Sigmoid colon (tissue), 7 donors: Measurements from ENCODE around the gene GOLGA5. TPM values are rescaled to one million over a fixed set of nuclear protein-coding genes. Genes with fewer than 3 reads are reported as not detected.

Source experiments
- DNase-seq: peaks from one replicate; pipeline ENCODE4 v3.0.0-alpha.2; 2019
- H3K27ac ChIP-seq, 4 donors: fragments of 200-600 bp; sonication (generic); one replicate each; pipeline ENCODE4 v1.5.1; 2016 to 2019; ENCODE audit warnings: mild to moderate bottlenecking in 1 of 4
- H3K27me3 ChIP-seq, 3 donors: fragments of 200-600 bp; sonication (generic); one replicate each; pipeline ENCODE4 v1.5.1; 2019; ENCODE audit warnings: mild to moderate bottlenecking in 1 of 3
- H3K36me3 ChIP-seq, 4 donors: fragments of 200-600 bp; sonication (generic); one replicate each; pipeline ENCODE4 v1.5.1; 2016 to 2019
- H3K4me1 ChIP-seq, 4 donors: fragments of 200-600 bp; sonication (generic); one replicate each; pipeline ENCODE4 v1.5.1; 2017 to 2019
- H3K4me3 ChIP-seq, 4 donors: fragments of 200-600 bp; sonication (generic); one replicate each; pipeline ENCODE4 v1.5.1; 2017 to 2019; ENCODE audit warnings: mild to moderate bottlenecking in 2 of 4, moderate library complexity in 1 of 4
- H3K9me3 ChIP-seq, 4 donors: fragments of 200-600 bp in 3 of 4; sonication (generic) in 3 of 4; one replicate each; pipeline versions ENCODE4 v1.5.1 to v1.6.1; 2013 to 2019
- EP300 ChIP-seq, 4 donors: sonication (generic); formaldehyde crosslinking; IDR thresholded peaks; one replicate each; pipeline ENCODE4 v1.6.1; 2017; ENCODE audit warnings: antibody characterized with exemption in 4 of 4
- POLR2A ChIP-seq, 2 donors: fragments of 450-650 bp; IDR thresholded peaks; one replicate each; pipeline ENCODE4 v1.6.1; 2016; ENCODE audit warnings: antibody characterized with exemption in 2 of 2, mild to moderate bottlenecking in 2 of 2, moderate library complexity in 2 of 2
- POLR2AphosphoS5 ChIP-seq, 4 donors: sonication (generic); formaldehyde crosslinking; IDR thresholded peaks; one replicate each; pipeline ENCODE4 v1.6.1; 2017; ENCODE audit warnings: antibody characterized with exemption in 4 of 4
- WGBS, 2 donors: extraction: QIAGEN DNeasy Blood & Tissue Kit; methylation state at CpG; one replicate each; pipeline ENCODE4 v1.1.7; 2013; 5-methylcytosine and 5-hydroxymethylcytosine counted together
- intact Hi-C: fragments of 100-400 bp; cut with DNase I; formaldehyde crosslinking; loops from one replicate; pipeline ENCODE4 v1.15.1; 2023
- polyA plus RNA-seq, 3 donors: library from polyadenylated mRNA; stranded (reverse); fragments of 200-250 nt; gene quantifications; one replicate each; pipeline ENCODE4 v1.2.3, GENCODE V29; 2013
- total RNA-seq, 4 donors: library from RNA; depleted of rRNA; stranded (reverse); fragments of >200 nt; gene quantifications; one replicate each; pipeline ENCODE4 v1.1.0, GENCODE V29; 2016
- TF ChIP-seq, protein P1 (sequence below), 4 experiments: fragments of 450-650 bp in 3 of 4; fragments of 200-600 bp in 1 of 4; IDR thresholded peaks; one replicate each; pipeline ENCODE4 v1.5.1; 2016 to 2019; ENCODE audit warnings: antibody characterized with exemption in 4 of 4, mild to moderate bottlenecking in 3 of 4, moderate library complexity in 2 of 4
- donor health status: healthy with polysubstance abuse.
- donor health status: Bipolar disorder and iron deficiency.
- donor health status: healthy.

Gene GOLGA5
- total and polyA plus RNA-seq, 7 donors, result 23.0 to 57.8 (median 36.0) TPM

DNA sequence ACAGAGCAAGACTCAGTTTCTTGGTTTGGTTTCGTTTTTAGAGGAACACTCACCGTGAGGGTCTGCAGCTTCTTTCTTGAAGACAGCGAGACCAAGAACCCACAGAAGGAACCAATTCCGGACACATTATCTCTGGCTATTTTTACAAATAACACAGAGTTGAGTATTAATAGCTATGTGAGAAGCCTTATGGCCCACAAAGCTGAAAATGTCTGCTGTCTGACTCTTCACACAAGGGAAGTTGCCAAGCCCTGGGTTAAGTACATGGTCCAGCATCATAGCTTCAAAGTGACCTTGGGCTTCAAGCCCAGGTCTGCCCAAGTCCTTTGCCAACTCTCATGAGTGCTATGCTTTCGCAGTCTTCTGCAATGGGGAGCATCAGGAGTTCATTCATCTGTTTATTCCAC lies 43.1 kb upstream of the GOLGA5 start:
- H3K4me3 ChIP-seq, result no peak overlapping the region

DNA sequence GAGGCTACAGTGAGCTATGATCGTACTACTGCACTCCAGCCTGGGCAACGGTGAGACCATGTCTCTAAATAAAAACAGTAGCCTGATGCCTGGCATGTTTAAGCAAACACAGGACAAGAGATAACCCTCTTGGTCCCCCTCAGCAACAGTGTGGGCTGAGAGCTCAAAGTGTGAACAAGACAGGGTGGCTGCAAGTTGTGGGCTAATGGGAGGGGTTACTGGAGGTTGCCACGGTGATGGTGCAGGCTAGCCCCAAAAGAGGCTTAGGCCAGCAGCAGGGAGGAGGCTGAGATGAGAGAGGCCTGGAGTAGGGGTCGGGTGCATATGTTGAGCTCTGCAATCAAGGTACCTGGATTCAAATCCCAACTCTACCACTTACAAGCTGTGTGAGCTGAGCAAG lies 42.3 kb upstream of the GOLGA5 start:
- intact Hi-C loops, result no loop called here
- peak overlapping the region in 1 of 4 donors; percentile 19 for H3K27ac ChIP-seq
- peaks cover 0 to 7% (median 7%) of the 10 kb centered on the region in 4 donors for H3K4me1 ChIP-seq
- no peak overlapping the region for H3K4me3 ChIP-seq
- no peak for DNase-seq
- no peaks in the 10 kb centered on the region for H3K9me3 ChIP-seq
- H3K36me3 ChIP-seq, result no peaks in the 10 kb centered on the region
- no peaks in the 10 kb centered on the region for H3K27me3 ChIP-seq
- 78 to 86% methylated on average over 4 of the region's 4 CpGs for WGBS, 2 donors
- TF ChIP-seq, protein P1, sequence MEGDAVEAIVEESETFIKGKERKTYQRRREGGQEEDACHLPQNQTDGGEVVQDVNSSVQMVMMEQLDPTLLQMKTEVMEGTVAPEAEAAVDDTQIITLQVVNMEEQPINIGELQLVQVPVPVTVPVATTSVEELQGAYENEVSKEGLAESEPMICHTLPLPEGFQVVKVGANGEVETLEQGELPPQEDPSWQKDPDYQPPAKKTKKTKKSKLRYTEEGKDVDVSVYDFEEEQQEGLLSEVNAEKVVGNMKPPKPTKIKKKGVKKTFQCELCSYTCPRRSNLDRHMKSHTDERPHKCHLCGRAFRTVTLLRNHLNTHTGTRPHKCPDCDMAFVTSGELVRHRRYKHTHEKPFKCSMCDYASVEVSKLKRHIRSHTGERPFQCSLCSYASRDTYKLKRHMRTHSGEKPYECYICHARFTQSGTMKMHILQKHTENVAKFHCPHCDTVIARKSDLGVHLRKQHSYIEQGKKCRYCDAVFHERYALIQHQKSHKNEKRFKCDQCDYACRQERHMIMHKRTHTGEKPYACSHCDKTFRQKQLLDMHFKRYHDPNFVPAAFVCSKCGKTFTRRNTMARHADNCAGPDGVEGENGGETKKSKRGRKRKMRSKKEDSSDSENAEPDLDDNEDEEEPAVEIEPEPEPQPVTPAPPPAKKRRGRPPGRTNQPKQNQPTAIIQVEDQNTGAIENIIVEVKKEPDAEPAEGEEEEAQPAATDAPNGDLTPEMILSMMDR (IDR thresholded peaks at IDR 0.05), result no peak
- no peak for TF ChIP-seq POLR2AphosphoS5 (IDR thresholded peaks at IDR 0.05)
- no peak for TF ChIP-seq POLR2A (IDR thresholded peaks at IDR 0.05)
- TF ChIP-seq EP300 (IDR thresholded peaks at IDR 0.05), result no peak

More for the DNA sequence above, 43.1 kb upstream of the GOLGA5 start:
- H3K4me1 ChIP-seq, result peaks cover 0 to 16% (median 11%) of the 10 kb centered on the region in 4 donors
- WGBS, 2 donors, result 53 to 81% methylated on average over 5 of the region's 5 CpGs
- TF ChIP-seq, protein P1 (IDR thresholded peaks at IDR 0.05), result no peak
- H3K27me3 ChIP-seq, result no peaks in the 10 kb centered on the region
- H3K9me3 ChIP-seq, result no peaks in the 10 kb centered on the region
- no peak for DNase-seq
- peak overlapping the region in 2 of 4 donors; percentile 6 to 35 for H3K27ac ChIP-seq
- intact Hi-C loops, result no loop called here
- no peaks in the 10 kb centered on the region for H3K36me3 ChIP-seq

DNA sequence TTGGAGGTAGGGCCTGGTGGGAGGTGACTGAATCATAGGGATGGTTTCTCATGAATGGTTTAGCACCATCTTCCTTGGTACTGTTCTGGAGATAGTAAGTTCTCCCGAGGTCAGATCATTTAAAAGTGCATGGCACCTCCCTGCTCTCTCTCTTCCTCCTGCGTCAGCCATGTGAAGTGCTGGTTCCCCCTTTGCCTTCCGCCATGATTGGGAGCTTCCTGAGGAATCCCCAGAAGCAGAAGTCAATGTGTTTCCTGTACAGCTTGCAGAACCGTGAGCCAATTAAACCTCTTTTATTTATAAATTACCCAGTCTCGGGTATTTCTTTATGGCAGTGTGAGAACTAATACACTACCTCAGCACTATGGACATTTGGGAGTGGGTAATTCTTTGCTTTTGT lies 40.9 kb upstream of the GOLGA5 start:
- Histone ChIP-seq H3K4me1 (no peaks in the 10 kb centered on the region), H3K27ac (peak overlapping the region in 1 of 4 donors; percentile 46), H3K4me3 (no peak overlapping the region), H3K9me3 (no peaks in the 10 kb centered on the region), H3K27me3 (no peaks in the 10 kb centered on the region), H3K36me3 (no peaks in the 10 kb centered on the region)
- WGBS, 2 donors, result 60 to 85% methylated on average over 5 of the region's 5 CpGs
- DNase-seq, result no peak
- intact Hi-C loops, result no loop called here
- TF ChIP-seq EP300 (IDR thresholded peaks at IDR 0.05), result peak in 1 of 4 donors; percentile 17
- peak in 1 of 4 donors; percentile 40 for TF ChIP-seq POLR2AphosphoS5 (IDR thresholded peaks at IDR 0.05)
- TF ChIP-seq, protein P1 (IDR thresholded peaks at IDR 0.05), result no peak
- no peak for TF ChIP-seq POLR2A (IDR thresholded peaks at IDR 0.05)

GRCh38 chr14:92754966-92755365 lies 39.1 kb upstream of the GOLGA5 start:
- no peak for DNase-seq

More at GRCh38 chr14:92754966-92755365, 39.1 kb upstream of the GOLGA5 start:
- Histone ChIP-seq H3K9me3 (no peaks in the 10 kb centered on the region), H3K4me3 (no peak overlapping the region), H3K27me3 (no peaks in the 10 kb centered on the region), H3K27ac (no peak overlapping the region), H3K36me3 (no peaks in the 10 kb centered on the region), H3K4me1 (no peaks in the 10 kb centered on the region)
- no peak for TF ChIP-seq POLR2AphosphoS5 (IDR thresholded peaks at IDR 0.05)
- no peak for TF ChIP-seq POLR2A (IDR thresholded peaks at IDR 0.05)
- TF ChIP-seq EP300 (IDR thresholded peaks at IDR 0.05), result no peak
- TF ChIP-seq, protein P1 (IDR thresholded peaks at IDR 0.05), result no peak
- intact Hi-C loops, result no loop called here
- 26 to 61% methylated on average over 1 of the region's 1 CpG for WGBS, 2 donors
